Endodermal cell (in vitro differentiated cells): ENCODE measurements around the gene TAMALIN. TPM values are rescaled to one million over a fixed set of nuclear protein-coding genes. Genes with fewer than 3 reads are reported as not detected.

Experiments used
- DNase-seq: peaks from one replicate; pipeline ENCODE4 v3.0.0-alpha.2; 2017
- H3K27ac ChIP-seq: 2 replicates; pipeline ENCODE4 v1.5.1; 2013; ENCODE audit warnings: mild to moderate bottlenecking, low read depth, low read length, moderate library complexity
- H3K27me3 ChIP-seq: 2 replicates; pipeline ENCODE4 v1.6.1; 2013; ENCODE audit warnings: mild to moderate bottlenecking, low read length, moderate library complexity; ENCODE audit not compliant: insufficient read depth, control insufficient read depth, poor library complexity, severe bottlenecking
- H3K36me3 ChIP-seq: 2 replicates; pipeline ENCODE4 v1.7.0; 2013; ENCODE audit warnings: mild to moderate bottlenecking, low read length, moderate library complexity; ENCODE audit not compliant: control insufficient read depth, insufficient read depth
- H3K4me1 ChIP-seq: one replicate; pipeline ENCODE4 v1.7.0; 2013; ENCODE audit warnings: low read length; ENCODE audit not compliant: control insufficient read depth, insufficient read depth
- H3K4me3 ChIP-seq: 2 replicates; pipeline ENCODE4 v1.5.1; 2013; ENCODE audit warnings: mild to moderate bottlenecking, low read length, moderate library complexity
- H3K9ac ChIP-seq: 2 replicates; pipeline ENCODE4 v1.6.1; 2013; ENCODE audit warnings: mild to moderate bottlenecking, low read length, moderate library complexity; ENCODE audit not compliant: poor library complexity, severe bottlenecking; ENCODE audit errors: extremely low read depth
- H3K9me3 ChIP-seq: 2 replicates; pipeline ENCODE4 v1.6.1; 2013; ENCODE audit warnings: mild to moderate bottlenecking, low read length, moderate library complexity; ENCODE audit not compliant: control insufficient read depth
- H3K27ac Mint-ChIP-seq: 2 replicates; pipeline ENCODE4 v1.8.0; 2020; ENCODE audit warnings: mixed read lengths
- H3K27me3 Mint-ChIP-seq: 2 replicates; pipeline ENCODE4 v1.8.0; 2021; ENCODE audit warnings: mild to moderate bottlenecking, mixed read lengths; ENCODE audit not compliant: insufficient read depth
- H3K36me3 Mint-ChIP-seq: 2 replicates; pipeline ENCODE4 v1.8.0; 2020; ENCODE audit warnings: low read depth, mixed read lengths
- H3K4me1 Mint-ChIP-seq: 2 replicates; pipeline ENCODE4 v1.8.0; 2020; ENCODE audit warnings: mixed read lengths
- H3K4me3 Mint-ChIP-seq: 2 replicates; pipeline ENCODE4 v1.8.0; 2020; ENCODE audit warnings: mild to moderate bottlenecking, moderate library complexity, mixed read lengths
- H3K9me3 Mint-ChIP-seq: 2 replicates; pipeline ENCODE4 v1.8.0; 2020; ENCODE audit warnings: mild to moderate bottlenecking, mixed read lengths
- CTCF ChIP-seq: fragments of 200-600 bp; sonication (generic); conservative IDR thresholded peaks from 2 replicates; pipeline ENCODE4 v1.5.0; 2021; ENCODE audit warnings: antibody characterized with exemption, mild to moderate bottlenecking
- WGBS, 2 experiments: methylation state at CpG; one replicate each; pipeline versions ENCODE4 v1.1.5 to v1.1.7; 2013; ENCODE audit warnings: missing lambda C conversion rate in 2 of 2, mixed read lengths in 1 of 2; ENCODE audit not compliant: insufficient coverage in 1 of 2, insufficient read length in 1 of 2; 5-methylcytosine and 5-hydroxymethylcytosine counted together
- total RNA-seq, 2 donors: library from RNA; stranded (reverse); fragmentation: NEBNext Ultra II Directional in 1 of 2; extraction: Animal tissue kit (Norgen Biotek cat#: 25700) in 1 of 2; gene quantifications; 2 replicates in 1 of 2; 3 replicates in 1 of 2; pipeline ENCODE4 v1.2.1, GENCODE V29; 2021

The TAMALIN gene
- total RNA-seq, 2 donors from 2014 or later, result 4.4 to 9.1 TPM

GRCh38 chr12:52054833-52055730 lies 48.3 kb downstream of the TAMALIN start:
- Mint-ChIP-seq H3K36me3 (peaks cover 18% of the 10 kb centered on the region), H3K4me1 (peaks cover 17% of the 10 kb centered on the region), H3K4me3 (no peak overlapping the region), H3K27me3 (peaks cover 2% of the 10 kb centered on the region), H3K27ac (no peak overlapping the region), H3K9me3 (no peaks in the 10 kb centered on the region)
- peaks cover 21% of the 10 kb centered on the region for H3K36me3 ChIP-seq
- TF ChIP-seq CTCF, result no peak
- H3K9me3 ChIP-seq, result no peaks in the 10 kb centered on the region
- H3K9ac ChIP-seq, result no peak overlapping the region
- H3K4me3 ChIP-seq, result no peak overlapping the region
- no peak for DNase-seq
- H3K27me3 ChIP-seq, result no peaks in the 10 kb centered on the region
- H3K27ac ChIP-seq, result no peak overlapping the region
- no peaks in the 10 kb centered on the region for H3K4me1 ChIP-seq
- 93 to 98% methylated on average over 8 to 21 of the region's 21 CpGs for WGBS, 2 experiments

GRCh38 chr12:52055731-52056711 lies 49.3 kb downstream of the TAMALIN start:
- H3K9me3 ChIP-seq, result no peaks in the 10 kb centered on the region
- no peaks in the 10 kb centered on the region for H3K27me3 ChIP-seq
- TF ChIP-seq CTCF, result no peak
- peaks cover 21% of the 10 kb centered on the region for H3K36me3 ChIP-seq
- Mint-ChIP-seq H3K4me1 (peaks cover 11% of the 10 kb centered on the region), H3K36me3 (peaks cover 18% of the 10 kb centered on the region), H3K27me3 (peaks cover 1% of the 10 kb centered on the region), H3K4me3 (no peak overlapping the region), H3K27ac (no peak overlapping the region), H3K9me3 (no peaks in the 10 kb centered on the region)
- no peaks in the 10 kb centered on the region for H3K4me1 ChIP-seq
- H3K4me3 ChIP-seq, result no peak overlapping the region
- no peak overlapping the region for H3K27ac ChIP-seq
- H3K9ac ChIP-seq, result no peak overlapping the region
- no peak for DNase-seq
- WGBS, 2 experiments, result 91 to 94% methylated on average over 7 to 26 of the region's 27 CpGs

- no peak overlapping the region for H3K27ac Mint-ChIP-seq
- peaks cover 18% of the 10 kb centered on the region for H3K36me3 Mint-ChIP-seq
- no peak overlapping the region for H3K4me3 Mint-ChIP-seq
- H3K27me3 ChIP-seq, result no peaks in the 10 kb centered on the region
- no peaks in the 10 kb centered on the region for H3K9me3 Mint-ChIP-seq
- no peak for DNase-seq
- H3K4me3 ChIP-seq, result no peak overlapping the region
- no peaks in the 10 kb centered on the region for H3K9me3 ChIP-seq
- H3K27me3 Mint-ChIP-seq, result peaks cover 1% of the 10 kb centered on the region
- H3K4me1 Mint-ChIP-seq, result peaks cover 7% of the 10 kb centered on the region
- no peaks in the 10 kb centered on the region for H3K4me1 ChIP-seq
- 90 to 93% methylated on average over 20 to 23 of the region's 23 CpGs for WGBS, 2 experiments
- TF ChIP-seq CTCF, result no peak
- H3K9ac ChIP-seq, result no peak overlapping the region
- H3K36me3 ChIP-seq, result peaks cover 21% of the 10 kb centered on the region
- H3K27ac ChIP-seq, result no peak overlapping the region
Measured at GRCh38 chr12:52056801-52057637, 50.3 kb downstream of the TAMALIN start.
